Skeletal muscle satellite cell (primary cell): ENCODE data around the gene FSD1.

ENCODE experiments used
- H3K27me3 ChIP-seq: 2 replicates; pipeline ENCODE4 v1.7.0; 2013; ENCODE audit warnings: low read length; ENCODE audit not compliant: control insufficient read depth, insufficient read depth
- H3K36me3 ChIP-seq: 2 replicates; pipeline ENCODE4 v1.7.0; 2013; ENCODE audit warnings: mild to moderate bottlenecking, control low read depth, low read length; ENCODE audit not compliant: insufficient read depth
- H3K4me1 ChIP-seq: 2 replicates; pipeline ENCODE4 v1.7.0; 2013; ENCODE audit warnings: low read length; ENCODE audit not compliant: control insufficient read depth, insufficient read depth
- H3K4me2 ChIP-seq: 2 replicates; pipeline ENCODE4 v1.7.0; 2013; ENCODE audit warnings: mild to moderate bottlenecking, low read length
- H3K4me3 ChIP-seq: 2 replicates; pipeline ENCODE4 v1.7.0; 2013; ENCODE audit warnings: low read length
- H3K9ac ChIP-seq: 2 replicates; pipeline ENCODE4 v1.7.0; 2013; ENCODE audit warnings: mild to moderate bottlenecking, low read depth, low read length, moderate library complexity
- H3K9me3 ChIP-seq: replicated peaks from 2 replicates; pipeline ENCODE4 v1.7.0; 2013; ENCODE audit warnings: mild to moderate bottlenecking, control low read depth, low read length

FSD1 gene

DNA sequence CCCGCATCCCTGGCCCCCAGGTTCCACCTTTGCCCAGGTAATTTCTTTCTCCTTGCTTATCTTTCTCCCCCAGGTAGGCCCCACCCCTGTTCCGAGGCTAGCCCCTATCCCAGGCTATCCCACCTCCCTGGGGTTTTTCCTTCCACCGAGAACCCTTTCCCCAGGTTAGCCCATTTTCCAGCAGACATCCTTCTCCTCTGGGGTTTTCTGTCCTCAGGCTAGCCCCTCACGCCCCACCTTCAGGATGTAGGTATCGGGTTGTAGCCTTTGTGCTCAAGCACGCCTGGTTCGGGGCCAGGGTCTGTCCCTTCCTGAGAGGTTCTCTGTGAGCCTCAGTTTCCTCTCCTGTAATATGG lies 837 bp downstream of the FSD1 start:
- H3K4me2 ChIP-seq: no peak overlapping the region
- H3K27me3 ChIP-seq: no peaks in the 10 kb centered on the region
- H3K4me3 ChIP-seq: no peak overlapping the region
- no peaks in the 10 kb centered on the region for H3K4me1 ChIP-seq
- no peaks in the 10 kb centered on the region for H3K9me3 ChIP-seq
- no peaks in the 10 kb centered on the region for H3K36me3 ChIP-seq
- H3K9ac ChIP-seq: no peak overlapping the region

DNA sequence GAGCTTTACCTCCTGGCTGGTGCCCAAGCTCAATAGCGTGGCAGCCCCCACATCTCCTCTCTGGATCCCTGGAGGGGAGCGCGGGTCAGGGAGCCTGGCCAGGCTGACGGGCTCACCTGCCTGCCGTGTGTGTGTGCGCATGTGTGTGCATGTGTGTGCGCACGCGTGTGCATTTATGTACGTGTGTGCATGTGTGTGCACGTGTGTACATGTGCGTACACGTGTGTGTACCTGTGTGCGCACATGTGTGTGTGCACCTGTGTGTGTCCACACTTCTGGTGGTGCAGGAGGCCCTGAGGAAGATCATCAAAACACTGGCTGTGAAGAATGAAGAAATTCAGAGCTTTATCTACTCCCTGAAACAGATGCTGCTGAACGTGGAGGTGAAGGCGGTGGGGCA lies 1.3 kb downstream of the FSD1 start:
- H3K9ac ChIP-seq: no peak overlapping the region
- no peaks in the 10 kb centered on the region for H3K36me3 ChIP-seq
- H3K4me3 ChIP-seq: no peak overlapping the region
- H3K4me1 ChIP-seq: no peaks in the 10 kb centered on the region
- no peaks in the 10 kb centered on the region for H3K9me3 ChIP-seq
- no peak overlapping the region for H3K4me2 ChIP-seq
- no peaks in the 10 kb centered on the region for H3K27me3 ChIP-seq

DNA sequence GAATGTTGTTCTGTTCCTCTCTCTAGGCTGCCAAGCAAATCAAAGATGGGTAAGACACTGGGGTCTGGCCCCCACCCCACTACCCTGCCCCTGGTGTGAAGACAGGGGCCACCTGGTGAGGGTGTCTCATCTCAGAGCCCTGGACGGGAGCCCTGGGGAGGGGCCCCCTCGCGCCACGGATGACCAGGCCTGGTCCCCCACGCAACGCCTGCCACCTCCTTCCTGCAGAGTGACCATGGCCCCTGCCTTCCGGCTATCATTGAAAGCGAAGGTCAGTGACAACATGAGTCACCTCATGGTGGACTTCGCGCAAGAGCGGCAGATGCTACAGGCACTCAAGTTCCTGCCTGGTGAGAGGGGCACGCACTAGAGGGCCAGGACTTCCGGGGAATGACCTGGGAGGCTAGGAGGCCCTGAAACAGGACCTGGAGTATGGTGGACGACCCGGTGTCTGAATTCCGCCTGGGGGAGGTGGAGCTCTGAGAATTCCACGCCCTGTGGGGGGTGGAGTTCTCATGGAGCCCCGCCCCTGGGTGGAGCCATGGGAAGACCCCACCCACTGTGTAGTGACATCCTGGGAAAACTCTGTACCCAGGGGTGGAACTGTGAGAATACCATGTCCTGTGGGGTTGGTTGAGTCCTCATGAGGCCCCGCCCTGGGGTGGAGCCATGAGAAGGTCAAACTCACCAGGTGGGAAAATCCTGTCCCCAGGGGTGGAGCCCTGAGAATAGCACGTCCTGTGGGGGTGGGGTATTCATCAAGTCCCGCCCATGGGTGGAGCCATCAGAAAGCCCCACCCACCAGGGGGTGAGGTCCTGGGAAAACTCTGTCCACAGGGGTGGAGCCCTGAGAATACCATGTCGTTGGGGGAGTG lies 6.1 kb downstream of the FSD1 start:
- Histone ChIP-seq H3K4me1 (no peaks in the 10 kb centered on the region), H3K36me3 (no peaks in the 10 kb centered on the region), H3K4me3 (no peak overlapping the region)

DNA sequence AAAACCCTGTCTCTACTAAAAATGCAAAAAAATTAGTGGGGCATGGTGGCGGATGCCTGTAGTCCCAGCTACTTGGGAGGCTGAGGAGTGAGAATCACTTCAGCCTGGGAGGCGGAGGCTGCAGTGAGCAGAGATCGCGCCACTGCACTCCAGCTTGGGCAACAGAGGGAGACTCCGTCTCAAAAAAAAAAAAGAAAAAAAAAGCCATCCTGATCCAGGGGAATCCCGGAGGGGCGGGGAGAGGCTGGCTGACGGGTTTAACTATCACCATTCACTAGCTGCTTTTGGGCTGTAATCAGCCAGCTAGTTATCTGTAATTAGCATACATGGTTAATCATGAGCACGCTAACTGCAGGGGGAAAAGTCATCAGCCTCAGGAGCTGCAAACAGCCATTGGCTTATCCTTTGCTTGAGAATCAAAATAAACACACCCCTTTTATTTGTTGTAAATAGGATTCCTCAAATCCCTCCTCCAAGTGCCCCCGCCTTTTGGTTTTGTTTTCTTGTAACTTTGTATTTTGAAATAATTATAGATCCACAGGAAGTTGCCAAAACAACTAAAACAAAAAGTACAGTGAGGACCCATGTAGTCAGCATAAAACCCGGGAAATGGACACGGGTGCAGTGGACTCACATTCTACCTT lies 9.6 kb downstream of the FSD1 start:
- H3K36me3 ChIP-seq: no peaks in the 10 kb centered on the region
- no peaks in the 10 kb centered on the region for H3K27me3 ChIP-seq
- H3K4me3 ChIP-seq: no peak overlapping the region
- H3K9ac ChIP-seq: no peak overlapping the region
- H3K4me2 ChIP-seq: no peak overlapping the region
- H3K9me3 ChIP-seq: no peaks in the 10 kb centered on the region
- no peaks in the 10 kb centered on the region for H3K4me1 ChIP-seq

More for the DNA sequence above, 6.1 kb downstream of the FSD1 start:
- no peak overlapping the region for H3K4me2 ChIP-seq
- no peaks in the 10 kb centered on the region for H3K9me3 ChIP-seq
- no peak overlapping the region for H3K9ac ChIP-seq
- H3K27me3 ChIP-seq: no peaks in the 10 kb centered on the region

DNA sequence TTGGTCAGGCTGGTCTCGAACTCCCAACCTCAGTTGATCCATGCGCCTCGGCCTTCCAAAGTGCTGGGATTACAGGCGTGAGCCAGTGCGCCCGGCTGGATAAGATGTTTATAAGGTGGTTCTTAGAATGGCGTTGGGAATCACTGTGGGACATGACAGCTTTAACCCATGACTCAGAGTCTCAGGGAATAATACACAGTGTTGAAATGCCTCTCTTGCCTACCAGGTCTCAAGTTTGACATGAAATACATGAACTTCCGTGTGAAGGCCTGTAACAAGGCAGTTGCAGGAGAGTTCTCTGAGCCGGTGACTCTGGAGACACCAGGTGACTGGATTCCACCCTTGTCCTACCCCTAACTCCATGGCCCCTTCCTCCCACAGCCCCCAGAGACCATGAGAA lies 12.6 kb downstream of the FSD1 start:
- Histone ChIP-seq H3K4me1 (no peaks in the 10 kb centered on the region), H3K27me3 (no peaks in the 10 kb centered on the region), H3K9me3 (no peaks in the 10 kb centered on the region), H3K4me3 (no peak overlapping the region), H3K4me2 (no peak overlapping the region), H3K9ac (no peak overlapping the region), H3K36me3 (no peaks in the 10 kb centered on the region)

GRCh38 chr19:4318460-4318859 lies 14.1 kb downstream of the FSD1 start:
- Histone ChIP-seq H3K36me3 (no peaks in the 10 kb centered on the region), H3K4me3 (no peak overlapping the region), H3K9me3 (no peaks in the 10 kb centered on the region), H3K4me2 (no peak overlapping the region), H3K4me1 (no peaks in the 10 kb centered on the region), H3K9ac (no peak overlapping the region), H3K27me3 (no peaks in the 10 kb centered on the region)

DNA sequence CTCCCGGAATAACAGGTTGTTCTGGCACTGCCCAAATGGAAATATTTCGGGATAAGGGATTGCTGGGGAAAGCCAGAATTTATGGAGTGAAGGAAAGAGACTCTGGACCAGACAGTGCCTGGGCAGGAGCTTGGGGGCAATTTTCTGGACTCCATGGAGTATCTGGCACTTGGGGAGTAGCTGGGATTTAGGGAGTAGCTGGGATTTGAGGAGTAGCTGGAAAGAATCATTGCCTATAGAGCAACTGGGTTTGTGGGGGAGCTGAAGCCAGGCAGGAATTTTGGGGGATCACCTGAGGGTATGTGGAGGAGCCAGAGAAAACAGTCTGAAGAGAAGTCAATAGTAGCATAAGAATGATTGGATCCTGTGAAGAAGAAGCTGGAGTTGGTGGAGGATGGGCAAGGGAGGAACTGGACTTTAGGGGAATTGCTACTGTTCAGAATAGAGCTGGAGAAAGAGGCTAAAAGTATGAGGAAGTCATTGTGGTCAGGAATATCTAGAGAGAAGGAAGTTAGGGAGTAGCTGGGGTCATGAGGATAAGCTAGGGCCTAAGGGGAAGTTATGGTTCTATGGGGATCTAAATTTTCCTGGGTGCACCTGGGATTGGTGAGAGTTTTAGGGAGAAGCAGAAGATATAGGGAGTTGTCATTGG lies 14.8 kb downstream of the FSD1 start:
- Histone ChIP-seq H3K4me3 (no peak overlapping the region), H3K27me3 (no peaks in the 10 kb centered on the region), H3K36me3 (no peaks in the 10 kb centered on the region), H3K9me3 (no peaks in the 10 kb centered on the region), H3K4me2 (no peak overlapping the region), H3K9ac (no peak overlapping the region), H3K4me1 (no peaks in the 10 kb centered on the region)

GRCh38 chr19:4320419-4320818 lies 16.0 kb downstream of the FSD1 start:
- no peak overlapping the region for H3K4me2 ChIP-seq
- no peak overlapping the region for H3K4me3 ChIP-seq
- H3K9ac ChIP-seq: no peak overlapping the region
- no peaks in the 10 kb centered on the region for H3K27me3 ChIP-seq
- no peaks in the 10 kb centered on the region for H3K36me3 ChIP-seq
- H3K9me3 ChIP-seq: no peaks in the 10 kb centered on the region
- H3K4me1 ChIP-seq: no peaks in the 10 kb centered on the region

- Histone ChIP-seq H3K4me3 (no peak overlapping the region), H3K4me1 (peaks cover 11% of the 10 kb centered on the region), H3K9ac (no peak overlapping the region), H3K36me3 (no peaks in the 10 kb centered on the region), H3K4me2 (no peak overlapping the region), H3K9me3 (no peaks in the 10 kb centered on the region), H3K27me3 (peaks cover 6% of the 10 kb centered on the region)
Observed at GRCh38 chr19:4322942-4323665, 18.7 kb downstream of the FSD1 start.

DNA sequence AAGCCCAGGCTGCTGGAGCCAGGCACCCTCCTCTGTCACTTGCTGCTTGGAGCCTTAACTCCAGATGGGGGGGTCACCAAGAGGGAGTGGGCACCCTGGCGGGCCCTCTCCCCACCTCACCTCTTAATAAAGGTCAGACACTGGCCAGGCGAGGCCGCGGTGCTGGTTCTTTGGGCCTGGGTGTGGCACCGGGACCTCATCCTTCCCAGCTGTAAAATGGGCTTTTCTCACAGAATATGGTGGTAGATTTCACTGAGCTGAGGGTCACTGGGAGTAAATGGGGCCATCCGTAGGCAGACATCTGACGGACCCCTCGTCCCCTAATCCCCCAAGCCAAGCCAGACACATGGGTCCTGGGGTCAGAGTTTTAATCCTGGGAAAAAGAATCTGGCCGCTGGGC lies 19.3 kb downstream of the FSD1 start:
- no peak overlapping the region for H3K4me2 ChIP-seq
- H3K4me1 ChIP-seq: peaks cover 13% of the 10 kb centered on the region
- peaks cover 6% of the 10 kb centered on the region for H3K27me3 ChIP-seq
- H3K36me3 ChIP-seq: no peaks in the 10 kb centered on the region
- H3K9ac ChIP-seq: no peak overlapping the region
- no peaks in the 10 kb centered on the region for H3K9me3 ChIP-seq
- no peak overlapping the region for H3K4me3 ChIP-seq

DNA sequence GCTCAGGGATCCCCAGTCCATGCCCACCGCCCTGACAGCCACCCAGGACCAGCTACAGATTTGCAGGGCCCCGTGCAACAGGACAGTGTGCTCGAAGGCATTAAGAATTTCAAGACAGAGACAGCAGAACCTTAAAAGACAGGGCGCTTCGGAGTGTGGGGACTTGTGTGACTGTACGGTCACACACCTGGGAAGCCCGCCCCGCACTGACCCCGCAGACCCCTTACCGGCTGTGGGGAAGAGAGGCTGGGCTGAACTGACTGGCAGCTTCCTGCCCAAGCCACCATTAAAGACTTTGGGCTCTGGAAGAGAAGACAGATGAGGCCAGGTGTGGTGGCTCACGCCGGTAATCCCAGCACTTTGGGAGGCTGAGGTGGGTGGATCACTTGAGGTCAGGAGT lies 19.8 kb downstream of the FSD1 start:
- H3K9me3 ChIP-seq: no peaks in the 10 kb centered on the region
- peaks cover 15% of the 10 kb centered on the region for H3K4me1 ChIP-seq
- H3K27me3 ChIP-seq: peaks cover 6% of the 10 kb centered on the region
- H3K9ac ChIP-seq: no peak overlapping the region
- H3K4me3 ChIP-seq: no peak overlapping the region
- no peak overlapping the region for H3K4me2 ChIP-seq
- H3K36me3 ChIP-seq: no peaks in the 10 kb centered on the region
